Measurements from ENCODE around the gene IL12A. TPM values are rescaled to one million over a fixed set of nuclear protein-coding genes. Genes with fewer than 3 reads are reported as not detected.

IL12A gene
- total RNA-seq, 4 donors from 2014 or later, result not detected

GRCh38 chr3:160003520-160004128 is 15.0 kb downstream of the IL12A start:
- no peak for TF ChIP-seq CTCF (IDR thresholded peaks at IDR 0.05; ENCODE audit: low read depth)

- TF ChIP-seq CTCF (IDR thresholded peaks at IDR 0.05; ENCODE audit: low read depth), result no peak
Measured at GRCh38 chr3:160005004-160005403, 16.4 kb downstream of the IL12A start.

GRCh38 chr3:160006282-160007163 is 17.9 kb downstream of the IL12A start:
- no peak for TF ChIP-seq CTCF (IDR thresholded peaks at IDR 0.05; ENCODE audit: low read depth)

- TF ChIP-seq CTCF (IDR thresholded peaks at IDR 0.05; ENCODE audit: low read depth), result no peak
Measured at GRCh38 chr3:160008961-160009360, 20.3 kb downstream of the IL12A start.

- TF ChIP-seq CTCF (IDR thresholded peaks at IDR 0.05; ENCODE audit: low read depth), result no peak
Measured at GRCh38 chr3:160009525-160009924, 20.9 kb downstream of the IL12A start.

- TF ChIP-seq CTCF (IDR thresholded peaks at IDR 0.05; ENCODE audit: low read depth), result no peak
Measured at GRCh38 chr3:160010578-160010977, 21.9 kb downstream of the IL12A start.

- no peak for TF ChIP-seq CTCF (IDR thresholded peaks at IDR 0.05; ENCODE audit: low read depth)
Measured at GRCh38 chr3:160012108-160012507, 23.5 kb downstream of the IL12A start.

Data from subcutaneous adipose tissue (tissue), 4 donors.